IPS-11a (cell line): ENCODE measurements around the gene VTI1A.
"Not testable (repeated sequence)": the region's sequence is repeated elsewhere in the genome, so short reads cannot be mapped to it uniquely, and the experiment has no call there.

ENCODE experiments used
- H3K4me3 ChIP-seq: one replicate; pipeline ENCODE4 v1.5.1; 2013; ENCODE audit warnings: low read depth, low read length, control low read depth

Gene VTI1A

DNA sequence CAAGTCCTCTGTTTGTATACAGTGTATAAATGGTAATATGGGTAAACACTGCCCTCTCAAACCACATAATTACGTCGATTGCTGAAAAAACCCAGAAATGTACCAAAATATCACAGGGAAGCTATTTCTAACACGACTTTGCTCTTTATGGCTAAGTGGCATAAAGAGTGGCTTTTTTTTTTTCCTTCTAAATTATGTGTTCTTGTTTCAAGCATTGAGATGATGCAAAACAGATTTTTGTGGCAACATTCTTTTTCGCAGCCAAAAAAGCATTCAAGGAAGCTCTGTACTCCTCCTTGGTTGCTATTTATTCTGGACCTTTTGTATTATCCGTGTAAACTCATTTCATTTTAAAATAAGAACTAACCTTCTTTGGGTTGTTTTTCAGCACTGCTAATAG, 138.9 kb downstream of the VTI1A start:
- no peak overlapping the region for H3K4me3 ChIP-seq

DNA sequence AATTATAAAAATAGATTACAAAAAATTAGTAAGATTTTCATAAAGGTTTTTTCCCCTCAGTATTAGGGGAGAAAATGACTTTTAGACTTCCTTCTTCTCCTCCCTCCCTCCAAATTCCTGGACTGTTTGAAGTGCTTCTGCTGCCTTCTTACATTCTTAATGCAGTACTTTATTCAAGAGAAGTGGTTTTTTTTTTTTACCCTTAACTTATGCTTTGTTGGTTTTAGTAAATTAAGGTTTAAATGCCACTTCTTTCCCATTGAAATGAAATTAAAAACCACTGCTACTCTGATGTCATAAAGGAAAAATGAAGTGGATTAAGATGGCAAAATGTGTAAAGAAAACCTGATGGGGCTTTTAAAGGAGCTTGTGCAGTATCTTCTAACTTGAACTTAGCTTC, 140.7 kb downstream of the VTI1A start:
- H3K4me3 ChIP-seq: no peak overlapping the region

- H3K4me3 ChIP-seq: no peak overlapping the region
Measured at GRCh38 chr10:112588225-112588990, 141.4 kb downstream of the VTI1A start.

- H3K4me3 ChIP-seq: no peak overlapping the region
Measured at GRCh38 chr10:112589081-112589480, 142.1 kb downstream of the VTI1A start.

DNA sequence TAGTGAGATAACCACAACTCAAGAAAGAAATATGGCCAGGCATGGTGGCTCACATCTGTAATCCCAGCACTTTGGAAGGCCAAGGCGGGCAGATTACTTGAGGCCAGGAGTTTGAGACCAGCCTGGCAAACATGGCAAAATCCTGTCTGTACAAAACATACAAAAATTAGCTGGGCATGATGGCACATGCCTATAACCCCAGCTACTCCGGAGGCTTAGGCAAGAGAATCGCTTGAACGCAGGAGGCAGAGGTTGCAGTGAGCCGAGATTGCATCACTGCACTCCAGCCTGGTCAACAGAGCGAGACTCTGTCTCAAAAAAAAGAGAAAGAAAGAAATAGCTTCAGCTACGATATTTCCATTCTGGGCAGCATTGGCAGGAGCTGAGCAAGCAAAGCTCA, 143.8 kb downstream of the VTI1A start:
- H3K4me3 ChIP-seq: not testable (repeated sequence)

GRCh38 chr10:112593023-112593422, 146.0 kb downstream of the VTI1A start:
- no peak overlapping the region for H3K4me3 ChIP-seq

- H3K4me3 ChIP-seq: no peak overlapping the region
Measured at GRCh38 chr10:112601214-112602090, 154.4 kb downstream of the VTI1A start.

GRCh38 chr10:112603062-112603461, 156.0 kb downstream of the VTI1A start:
- no peak overlapping the region for H3K4me3 ChIP-seq

- no peak overlapping the region for H3K4me3 ChIP-seq
Measured at GRCh38 chr10:112605063-112605462, 158.0 kb downstream of the VTI1A start.

- H3K4me3 ChIP-seq: no peak overlapping the region
Measured at GRCh38 chr10:112607506-112607905, 160.5 kb downstream of the VTI1A start.

GRCh38 chr10:112613620-112614019, 166.6 kb downstream of the VTI1A start:
- no peak overlapping the region for H3K4me3 ChIP-seq

DNA sequence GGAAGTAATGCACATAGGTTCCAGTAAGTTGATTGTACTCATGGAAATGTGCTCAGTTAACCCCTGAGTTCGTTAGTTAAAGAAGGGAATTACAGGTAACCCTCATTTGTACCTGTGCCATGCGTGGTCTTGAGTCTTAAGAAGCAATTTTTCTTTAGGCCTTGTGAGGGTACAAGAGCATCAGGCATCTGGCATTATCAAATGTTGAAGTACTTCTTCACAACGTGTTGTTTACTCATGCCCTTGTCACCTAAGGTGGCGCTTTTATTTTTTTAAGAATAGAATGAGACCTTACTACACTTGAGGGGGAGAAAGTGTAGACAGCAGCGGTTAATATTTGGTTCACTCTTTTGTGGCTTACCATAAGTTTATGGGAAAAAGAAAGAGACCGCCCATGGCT, 167.1 kb downstream of the VTI1A start:
- no peak overlapping the region for H3K4me3 ChIP-seq

- H3K4me3 ChIP-seq: no peak overlapping the region
Measured at GRCh38 chr10:112614586-112614985, 167.6 kb downstream of the VTI1A start.

GRCh38 chr10:112615269-112615668, 168.3 kb downstream of the VTI1A start:
- H3K4me3 ChIP-seq: no peak overlapping the region

DNA sequence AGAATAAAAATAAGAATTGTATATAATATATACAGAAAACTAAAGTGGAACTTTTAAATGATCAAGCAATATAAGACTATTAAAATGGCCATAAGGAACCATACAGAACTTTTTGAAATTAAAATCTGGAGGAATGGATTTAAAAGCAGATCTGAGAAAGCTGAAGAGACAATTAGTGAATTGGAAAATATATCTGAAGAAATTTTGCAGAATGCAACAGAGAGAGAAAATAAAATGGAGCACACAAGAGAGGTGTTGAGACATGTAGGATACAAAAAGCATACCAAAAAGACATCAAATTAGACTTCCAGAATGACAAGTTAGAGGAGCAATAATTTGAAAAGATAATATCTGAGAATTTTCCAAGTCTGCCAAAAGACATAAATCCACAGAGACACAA, 169.6 kb downstream of the VTI1A start:
- H3K4me3 ChIP-seq: no peak overlapping the region

GRCh38 chr10:112618814-112619213, 171.8 kb downstream of the VTI1A start:
- no peak overlapping the region for H3K4me3 ChIP-seq

- no peak overlapping the region for H3K4me3 ChIP-seq
Measured at GRCh38 chr10:112619556-112619955, 172.5 kb downstream of the VTI1A start.

GRCh38 chr10:112622786-112623185, 175.8 kb downstream of the VTI1A start:
- no peak overlapping the region for H3K4me3 ChIP-seq

DNA sequence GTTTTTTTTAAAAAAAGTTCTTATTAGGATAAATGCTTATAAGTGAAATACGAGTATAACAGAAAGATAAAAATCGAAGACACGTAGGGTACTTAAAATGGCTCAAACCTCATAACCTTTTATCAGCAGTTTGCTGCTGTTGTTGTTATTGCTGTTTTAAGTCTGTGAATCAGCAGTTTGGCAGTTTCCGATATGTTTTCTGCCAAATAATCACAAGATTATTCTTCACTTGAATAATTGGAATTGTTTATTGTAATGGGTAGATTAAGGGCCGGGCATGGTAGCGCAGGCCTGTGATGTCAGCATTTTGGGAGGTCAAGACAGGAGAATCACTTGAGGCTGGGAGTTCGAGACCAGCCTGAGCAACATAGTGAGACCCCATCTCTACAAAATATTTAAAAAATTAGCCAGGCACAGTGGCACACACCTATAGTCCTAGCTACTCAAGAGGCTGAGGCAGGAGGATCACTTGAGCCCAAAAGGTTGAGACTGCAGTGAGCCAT, 177.6 kb downstream of the VTI1A start:
- H3K4me3 ChIP-seq: no peak overlapping the region

- no peak overlapping the region for H3K4me3 ChIP-seq
Measured at GRCh38 chr10:112628951-112629609, 182.1 kb downstream of the VTI1A start.
